H1 (cell line): Measurements from ENCODE around the gene SLC6A7. TPM values are rescaled to one million over a fixed set of nuclear protein-coding genes. Genes with fewer than 3 reads are reported as not detected.

ENCODE experiments used
- ASH2L ChIP-seq: fragments of 200-600, 300-600 bp; sonication (generic); IDR thresholded peaks from one replicate; pipeline ENCODE4 v1.7.1; 2017; ENCODE audit warnings: low read length
- CHD7 ChIP-seq: fragments of 300-600 bp; sonication (generic); IDR thresholded peaks from 2 replicates; pipeline ENCODE4 v1.7.1; 2012; ENCODE audit warnings: low read length, moderate library complexity, mild to moderate bottlenecking, inconsistent platforms; ENCODE audit not compliant: insufficient replicate concordance
- EZH2 ChIP-seq: fragments of 200-600 bp; sonication (generic); IDR thresholded peaks from 2 replicates; pipeline ENCODE4 v1.7.1; 2012; ENCODE audit warnings: low read depth, mild to moderate bottlenecking, moderate library complexity, low read length, inconsistent platforms; ENCODE audit not compliant: severe bottlenecking
- HDAC6 ChIP-seq: IDR thresholded peaks from one replicate; pipeline ENCODE4 v1.7.1; 2012; ENCODE audit warnings: low read depth, mild to moderate bottlenecking, inconsistent platforms, low read length, moderate library complexity
- POLR2A ChIP-seq, 2 experiments: IDR thresholded peaks; 1 replicate in 1 of 2; 2 replicates in 1 of 2; pipeline ENCODE4 v1.6.1; 2011; ENCODE audit warnings: low read depth in 2 of 2, low read length in 2 of 2, mild to moderate bottlenecking in 2 of 2; ENCODE audit errors: control extremely low read depth in 1 of 2
- POU5F1 ChIP-seq: IDR thresholded peaks from 2 replicates; pipeline ENCODE4 v1.6.1; 2011; ENCODE audit warnings: low read depth, mild to moderate bottlenecking, low read length, moderate library complexity
- SIRT6 ChIP-seq: IDR thresholded peaks from one replicate; pipeline ENCODE4 v1.7.1; 2012; ENCODE audit warnings: low read length, inconsistent platforms
- SP1 ChIP-seq: IDR thresholded peaks from 2 replicates; pipeline ENCODE4 v1.6.1; 2011; ENCODE audit warnings: low read depth, low read length
- TEAD4 ChIP-seq: IDR thresholded peaks from 2 replicates; pipeline ENCODE4 v1.6.1; 2012; ENCODE audit warnings: low read depth, low read length, inconsistent platforms, mixed read lengths
- polyA plus RNA-seq, 7 experiments: library from polyadenylated mRNA; depleted of rRNA in 3 of 7; stranded (reverse) in 5 of 7; unstranded in 2 of 7; fragments of >200 nt in 5 of 7; fragments of 200-250 nt in 2 of 7; gene quantifications; 1 replicate in 5 of 7; 2 replicates in 1 of 7; 4 replicates in 1 of 7; pipeline versions ENCODE4 v1.2.1 to v1.2.3, GENCODE V29; 2011 to 2013; ENCODE audit warnings: missing spikeins in 2 of 7, mixed read lengths in 2 of 7
- total RNA-seq: library from RNA; stranded (reverse); fragmentation: NEBNext Ultra II Directional; extraction: Animal tissue kit (Norgen Biotek cat#: 25700); gene quantifications from 2 replicates; pipeline ENCODE4 v1.2.1, GENCODE V29; 2021

Gene SLC6A7
- total and polyA plus RNA-seq, 2 of the 8 experiments (the other 6 are each of a cell fraction or from before 2014, with no cell fraction given): 0.07 to 0.12 TPM

DNA sequence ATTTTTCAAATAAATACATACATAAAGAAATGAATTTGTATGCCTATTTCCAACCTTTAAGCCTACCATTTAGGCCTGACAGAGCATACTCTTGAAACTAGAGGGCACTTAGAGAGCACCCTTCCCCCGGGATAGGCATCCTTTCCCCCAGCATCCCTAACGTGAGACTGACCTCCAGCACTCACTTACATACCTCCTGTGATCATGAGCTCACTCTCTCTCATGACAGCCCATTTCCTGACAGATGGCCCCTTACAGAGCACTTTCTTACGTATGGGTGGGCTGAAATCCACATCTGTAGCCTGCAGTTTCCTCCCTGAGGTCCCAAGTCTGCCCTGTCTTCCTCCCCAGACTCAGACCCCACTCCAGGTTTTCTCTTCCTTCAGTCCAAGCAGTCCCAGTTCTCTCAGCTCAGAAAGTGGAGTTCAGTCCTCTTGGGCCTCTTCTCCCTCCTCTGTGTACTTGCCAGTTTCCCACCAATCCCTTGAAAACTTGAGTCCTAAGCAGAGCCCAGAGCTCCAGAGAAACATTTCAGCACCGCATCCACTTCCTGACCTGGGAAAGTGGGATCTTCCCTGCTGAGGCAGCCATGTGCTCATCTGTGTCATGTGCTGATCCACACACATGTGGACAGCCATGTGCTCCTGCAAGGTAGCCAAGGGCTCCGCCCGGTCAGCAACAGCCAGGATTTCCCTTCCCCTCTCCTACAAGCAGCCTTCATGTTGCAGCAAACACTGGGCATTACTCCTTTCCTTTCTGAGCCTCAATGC lies 25.5 kb upstream of the SLC6A7 start (continued):
- TF ChIP-seq CHD7 (no peak), ASH2L (no peak), POU5F1 (no peak), SP1 (no peak), EZH2 (no peak), SIRT6 (no peak), POLR2A (IDR thresholded peaks at IDR 0.05; ENCODE audit: control extremely low read depth in 1 of 2, low read depth in 2 of 2, low read length in 2 of 2) (no peak), HDAC6 (no peak), TEAD4 (no peak)
- TF ChIP-seq, all 59 proteins: peak for 0
